K562 (cell line): ENCODE data around the gene TMEM79. TPM values are rescaled to one million over a fixed set of nuclear protein-coding genes. Genes with fewer than 3 reads are reported as not detected.

ENCODE experiments used
- ATAC-seq: fragments of 200-7000 bp; cut with Tn5 transposase; 3 replicates; pipeline ENCODE4 v1.9.1; 2020; ENCODE audit warnings: moderate library complexity
- BruUV-seq: library from RNA; stranded (reverse); fragments of 400-500 nt; replicated peaks from 2 replicates; lab custom pipeline; 2021; lab: Mats Ljungman, UMichigan
- CTCF ChIA-PET: fragments of 300-600 bp; formaldehyde crosslinking; extraction: SDS; loops from one replicate; lab custom pipeline; 2021; ENCODE audit warnings: low intra/inter-chr PET ratio; lab: Yijun Ruan, JAX
- POLR2A ChIA-PET: fragments of 300-600, 350-650 bp; sonication (Branson Sonifier 250); formaldehyde crosslinking; extraction: SDS; loops from one replicate; lab custom pipeline; 2021; ENCODE audit warnings: antibody characterized with exemption, inconsistent platforms; lab: Yijun Ruan, JAX
- DNase-seq, 4 experiments: peaks; one replicate each; pipeline versions ENCODE4 v3.0.0 to v3.0.0-alpha.2; 2011 to 2018; ENCODE audit warnings: low spot score in 3 of 4, mixed read lengths in 3 of 4; ENCODE audit errors: extremely low read depth in 1 of 4
- FAIRE-seq: peaks from 2 replicates; lab custom pipeline; 2011; peaks lifted over from hg19 to GRCh38; lab: Jason Lieb, UNC
- H2AFZ ChIP-seq: 2 replicates; pipeline ENCODE4 v1.6.0; 2011; ENCODE audit warnings: low read depth, low read length, control low read depth, inconsistent platforms
- H3K27ac ChIP-seq: fragments of 200-600 bp; 3 replicates; pipeline ENCODE4 v1.8.0; 2011; ENCODE audit warnings: low read depth, mild to moderate bottlenecking, control low read depth, inconsistent platforms, low read length, moderate library complexity, mixed read lengths; ENCODE audit errors: extremely low read depth
- H3K27me3 ChIP-seq, 2 experiments: fragments of 300-600 bp in 1 of 2; 2 replicates in 1 of 2; 3 replicates in 1 of 2; pipeline versions ENCODE4 v1.6.0 to v1.8.0; 2011; ENCODE audit warnings: inconsistent platforms in 2 of 2, low read length in 2 of 2, mild to moderate bottlenecking in 1 of 2, mixed read lengths in 1 of 2, moderate library complexity in 1 of 2; ENCODE audit not compliant: control insufficient read depth in 2 of 2, insufficient read depth in 2 of 2
- H3K36me3 ChIP-seq: fragments of 300-600 bp; 3 replicates; pipeline ENCODE4 v1.8.0; 2011; ENCODE audit warnings: mild to moderate bottlenecking, low read length, inconsistent platforms; ENCODE audit not compliant: control insufficient read depth, insufficient read depth
- H3K4me1 ChIP-seq, 2 experiments: fragments of 200-600 bp in 1 of 2; replicated peaks in 1 of 2; 2 replicates in 1 of 2; 3 replicates in 1 of 2; pipeline versions ENCODE4 v1.5.1 to v1.8.0; 2011; ENCODE audit warnings: inconsistent platforms in 2 of 2, low read length in 2 of 2, mild to moderate bottlenecking in 1 of 2, mixed read lengths in 1 of 2, moderate library complexity in 1 of 2; ENCODE audit not compliant: control insufficient read depth in 2 of 2, insufficient read depth in 2 of 2
- H3K4me2 ChIP-seq: 2 replicates; pipeline ENCODE4 v1.6.1; 2011; ENCODE audit warnings: low read length, control low read depth, inconsistent platforms, mixed read lengths; ENCODE audit not compliant: insufficient read depth
- H3K4me3 ChIP-seq: fragments of 200-600 bp; sonication (generic), shearing (Covaris generic); 2 replicates; pipeline ENCODE4 v1.5.1; 2016; ENCODE audit warnings: control low read depth, inconsistent platforms
- H3K79me2 ChIP-seq: fragments of 200-600 bp; 3 replicates; pipeline ENCODE4 v1.8.0; 2011; ENCODE audit warnings: low read length, inconsistent platforms; ENCODE audit not compliant: control insufficient read depth, insufficient read depth
- H3K9ac ChIP-seq, 2 experiments: 2 replicates each; pipeline versions ENCODE4 v1.6.0 to v1.6.1; 2011; ENCODE audit warnings: low read depth in 2 of 2, low read length in 2 of 2, control low read depth in 1 of 2, inconsistent platforms in 1 of 2, mild to moderate bottlenecking in 1 of 2, mixed read lengths in 1 of 2; ENCODE audit not compliant: insufficient read depth in 1 of 2
- H3K9me1 ChIP-seq: one replicate; pipeline ENCODE4 v1.6.0; 2011; ENCODE audit warnings: inconsistent platforms, mild to moderate bottlenecking, low read length, moderate library complexity; ENCODE audit not compliant: control insufficient read depth, insufficient read depth
- H3K9me3 ChIP-seq: replicated peaks from 2 replicates; pipeline ENCODE4 v1.5.1; 2011; ENCODE audit warnings: low read depth, low read length, inconsistent platforms; ENCODE audit not compliant: control insufficient read depth, insufficient read depth
- H4K20me1 ChIP-seq: replicated peaks from 2 replicates; pipeline ENCODE4 v1.6.1; 2011; ENCODE audit warnings: low read length, inconsistent platforms, mixed read lengths; ENCODE audit not compliant: control insufficient read depth, insufficient read depth
- CTCF ChIP-seq, 3 experiments: IDR thresholded peaks in 2 of 3; conservative IDR thresholded peaks in 1 of 3; 2 replicates each; pipeline ENCODE4 v1.5.1; 2011 to 2012; ENCODE audit warnings: low read length in 3 of 3, mild to moderate bottlenecking in 3 of 3, control low read depth in 2 of 3, improper control_type of control experiment in 1 of 3, inconsistent platforms in 1 of 3, low read depth in 1 of 3, mixed read lengths in 1 of 3, moderate library complexity in 1 of 3; ENCODE audit not compliant: insufficient read depth in 2 of 3
- KLF1 ChIP-seq: fragments of 450-650 bp; IDR thresholded peaks from 2 replicates; pipeline ENCODE4 v1.6.1; 2016; ENCODE audit warnings: missing genetic modification characterization, missing compliant biosample characterization
- RAD21 ChIP-seq, 2 experiments: fragments of 250-450 bp in 1 of 2; fragments of 450-650 bp in 1 of 2; sonication (Bioruptor Pico) in 1 of 2; formaldehyde crosslinking in 1 of 2; IDR thresholded peaks in 1 of 2; conservative IDR thresholded peaks in 1 of 2; 2 replicates each; pipeline versions ENCODE4 v1.4.0 to v1.8.0; 2020 to 2022; ENCODE audit warnings: mild to moderate bottlenecking in 2 of 2, moderate library complexity in 1 of 2
- WGBS: fragments of 100-300 bp; shearing (Covaris generic); methylation state at CpG from one replicate; pipeline ENCODE4 v1.1.6; 2016; ENCODE audit warnings: low coverage, mixed read lengths; ENCODE audit not compliant: insufficient coverage; ENCODE audit errors: missing lambda C conversion rate; 5-methylcytosine and 5-hydroxymethylcytosine counted together
- in situ Hi-C: fragments of 300-500 bp; cut with MboI; formaldehyde crosslinking; loops from 4 replicates; pipeline ENCODE4 v1.15.0; 2018; ENCODE audit warnings: inconsistent platforms, mixed read lengths
- intact Hi-C: fragments of 100-400 bp; cut with micrococcal nuclease; formaldehyde crosslinking; loops from 2 replicates; pipeline ENCODE4 v1.14.2; 2022
- polyA plus RNA-seq, 8 experiments: library from polyadenylated mRNA; depleted of rRNA in 4 of 8; stranded (reverse) in 5 of 8; unstranded in 3 of 8; fragments of >200 nt; fragmentation: Nextera tagmentation in 2 of 8; fragmentation: Illumina TruSeq in 1 of 8; extraction: Ambion mirVana in 2 of 8; extraction: Trizol in 1 of 8; gene quantifications; 2 replicates each; pipeline versions ENCODE4 v1.2.1 to v1.2.3, GENCODE V29; 2011 to 2014; ENCODE audit warnings: inconsistent platforms in 1 of 8, missing spikeins in 1 of 8
- total RNA-seq, 7 experiments: library from RNA; depleted of rRNA in 6 of 7; stranded (reverse); fragments of >200 nt in 6 of 7; fragmentation: Illumina TruSeq in 2 of 7; extraction: Trizol in 2 of 7; gene quantifications; 2 replicates each; pipeline versions ENCODE4 v1.2.1 to v1.2.3, GENCODE V29; 2011 to 2021; ENCODE audit warnings: low replicate concordance in 1 of 7
- TF ChIP-seq, protein P1 (sequence below), 2 experiments: fragments of 450-650 bp; formaldehyde crosslinking in 1 of 2; IDR thresholded peaks; 2 replicates each; pipeline versions ENCODE4 v1.4.0 to v1.6.1; 2014 to 2020; ENCODE audit warnings: mild to moderate bottlenecking in 2 of 2, borderline replicate concordance in 1 of 2, low read depth in 1 of 2

The TMEM79 gene
- total and polyA plus RNA-seq, 9 of the 15 experiments (the other 6 are each of a cell fraction or from before 2014, with no cell fraction given): 0.69 to 6.8 (median 4.0) TPM

DNA sequence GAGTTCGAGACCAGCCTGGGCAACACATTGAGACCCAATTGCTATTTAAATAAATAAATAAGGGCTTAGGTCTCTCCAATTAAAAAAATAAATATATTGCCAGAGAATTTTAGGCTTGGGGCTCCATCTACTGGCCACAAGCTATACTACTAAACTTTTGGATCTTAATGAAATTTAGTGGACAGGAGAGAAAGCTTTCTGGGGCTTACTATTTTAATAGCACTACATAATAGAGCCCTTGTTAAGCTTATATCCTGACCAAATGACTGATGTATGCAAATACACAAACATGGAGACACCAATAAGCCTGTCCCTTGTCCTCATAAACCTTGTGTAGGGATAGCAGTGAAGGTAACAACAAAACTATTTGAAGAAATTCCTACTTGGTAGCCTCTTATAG lies 35.5 kb downstream of the TMEM79 start:
- H3K9me1 ChIP-seq: no peaks in the 10 kb centered on the region
- BruUV-seq: no TSS peak
- no peaks in the 10 kb centered on the region for H3K4me1 ChIP-seq
- H3K4me3 ChIP-seq: no peak overlapping the region
- no peak overlapping the region for H3K9ac ChIP-seq
- intact Hi-C loops: no loop called here
- WGBS: 85% methylated on average over 1 of the region's 1 CpG
- in situ Hi-C loops: no loop called here
- H4K20me1 ChIP-seq: no peaks in the 10 kb centered on the region
- no peak overlapping the region for H3K27ac ChIP-seq
- H3K36me3 ChIP-seq: peaks cover 91% of the 10 kb centered on the region
- H3K4me2 ChIP-seq: no peak overlapping the region
- no peaks in the 10 kb centered on the region for H3K9me3 ChIP-seq
- TF ChIP-seq KLF1: no peak
- peak; percentile 30 to 45; a peak in 3 of 4 replicates for TF ChIP-seq RAD21 (CRISPR knock-in tag; conservative IDR thresholded peaks at IDR 0.05 in 1 of 2, IDR thresholded peaks at IDR 0.05 in 1 of 2)
- peak; percentile 25 to 55 (median 54); a peak in 4 of 6 replicates for TF ChIP-seq CTCF (IDR thresholded peaks at IDR 0.05 in 2 of 3, conservative IDR thresholded peaks at IDR 0.05 in 1 of 3; ENCODE audit: insufficient read depth in 2 of 3, low read depth in 1 of 3, low read length in 3 of 3)
- TF ChIP-seq, protein P1, sequence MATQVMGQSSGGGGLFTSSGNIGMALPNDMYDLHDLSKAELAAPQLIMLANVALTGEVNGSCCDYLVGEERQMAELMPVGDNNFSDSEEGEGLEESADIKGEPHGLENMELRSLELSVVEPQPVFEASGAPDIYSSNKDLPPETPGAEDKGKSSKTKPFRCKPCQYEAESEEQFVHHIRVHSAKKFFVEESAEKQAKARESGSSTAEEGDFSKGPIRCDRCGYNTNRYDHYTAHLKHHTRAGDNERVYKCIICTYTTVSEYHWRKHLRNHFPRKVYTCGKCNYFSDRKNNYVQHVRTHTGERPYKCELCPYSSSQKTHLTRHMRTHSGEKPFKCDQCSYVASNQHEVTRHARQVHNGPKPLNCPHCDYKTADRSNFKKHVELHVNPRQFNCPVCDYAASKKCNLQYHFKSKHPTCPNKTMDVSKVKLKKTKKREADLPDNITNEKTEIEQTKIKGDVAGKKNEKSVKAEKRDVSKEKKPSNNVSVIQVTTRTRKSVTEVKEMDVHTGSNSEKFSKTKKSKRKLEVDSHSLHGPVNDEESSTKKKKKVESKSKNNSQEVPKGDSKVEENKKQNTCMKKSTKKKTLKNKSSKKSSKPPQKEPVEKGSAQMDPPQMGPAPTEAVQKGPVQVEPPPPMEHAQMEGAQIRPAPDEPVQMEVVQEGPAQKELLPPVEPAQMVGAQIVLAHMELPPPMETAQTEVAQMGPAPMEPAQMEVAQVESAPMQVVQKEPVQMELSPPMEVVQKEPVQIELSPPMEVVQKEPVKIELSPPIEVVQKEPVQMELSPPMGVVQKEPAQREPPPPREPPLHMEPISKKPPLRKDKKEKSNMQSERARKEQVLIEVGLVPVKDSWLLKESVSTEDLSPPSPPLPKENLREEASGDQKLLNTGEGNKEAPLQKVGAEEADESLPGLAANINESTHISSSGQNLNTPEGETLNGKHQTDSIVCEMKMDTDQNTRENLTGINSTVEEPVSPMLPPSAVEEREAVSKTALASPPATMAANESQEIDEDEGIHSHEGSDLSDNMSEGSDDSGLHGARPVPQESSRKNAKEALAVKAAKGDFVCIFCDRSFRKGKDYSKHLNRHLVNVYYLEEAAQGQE (IDR thresholded peaks at IDR 0.05; ENCODE audit: borderline replicate concordance): peak; percentile 20; the same call in 1 of the 2 replicates
- TF ChIP-seq, protein P1 (CRISPR knock-in tag; IDR thresholded peaks at IDR 0.05; ENCODE audit: low read depth): no peak
- ChIA-PET CTCF (interaction anchor here (0.6 to 1.8 kb wide), 5 partner anchors 18 to 229 kb away, joined by 5 to 8 read pairs (median 6); no protein-coding TSS in a partner anchor), POLR2A (interaction anchor here (0.6 to 1.4 kb wide), 6 partner anchors 12 to 190 kb away, joined by 3 to 4 read pairs (median 3); partner anchors contain the start of gene PMF1)
- ATAC-seq (no peak), FAIRE-seq (no peak), DNase-seq (no peak)
- H3K27me3 ChIP-seq: no peaks in the 10 kb centered on the region
- H3K79me2 ChIP-seq: no peaks in the 10 kb centered on the region; the same call in 2 of the 3 replicates
- no peak overlapping the region for H2AFZ ChIP-seq
